ENCODE data around the gene KIN. TPM values are rescaled to one million over a fixed set of nuclear protein-coding genes. Genes with fewer than 3 reads are reported as not detected.
A peak's percentile ranks its signal among the peaks of the same experiment; 100 is the strongest.

KIN gene
- total RNA-seq, 1 experiment from 2014 or later = 27.9 TPM

GRCh38 chr10:7797582-7797981, 9.8 kb upstream of the KIN start:
- no peak for TF ChIP-seq CTCF (IDR thresholded peaks at IDR 0.05; ENCODE audit: insufficient read depth in 1 of 2, low read depth in 1 of 2, low read length in 1 of 2, severe bottlenecking in 1 of 2, unreplicated experiment in 1 of 2)
- Histone ChIP-seq H3K36me3 (ENCODE audit: control insufficient read depth, insufficient read depth, low read length) (peaks cover 3% of the 10 kb centered on the region; the same call in 1 of the 2 replicates), H3K27me3 (replicated peaks; ENCODE audit: control insufficient read depth, insufficient read depth, low read length) (no peaks in the 10 kb centered on the region), H3K4me1 (peaks cover 11% of the 10 kb centered on the region), H3K4me3 (ENCODE audit: low read depth, low read length) (no peak overlapping the region), H3K9me3 (no peaks in the 10 kb centered on the region)
- CTCF ChIA-PET = no interaction called here
- no peak overlapping the region for H3K4me3 Mint-ChIP-seq (ENCODE audit: unreplicated experiment)
- peak overlapping the region; percentile 56 for H3K27ac Mint-ChIP-seq (ENCODE audit: unreplicated experiment)
- DNase-seq = no peak
- peaks cover 95% of the 10 kb centered on the region for H3K36me3 Mint-ChIP-seq (ENCODE audit: insufficient read depth, unreplicated experiment)
- BruUV-seq (replicated peaks) = no TSS peak
- peaks cover 21% of the 10 kb centered on the region for H3K4me1 Mint-ChIP-seq (ENCODE audit: low read depth, unreplicated experiment)
- POLR2A ChIA-PET = no interaction called here
- intact Hi-C loops (cut with micrococcal nuclease; ENCODE audit: unreplicated experiment) = no loop called here
- no peaks in the 10 kb centered on the region for H3K9me3 Mint-ChIP-seq (ENCODE audit: unreplicated experiment)
- no peaks in the 10 kb centered on the region for H3K27me3 Mint-ChIP-seq (ENCODE audit: insufficient read depth, unreplicated experiment)

- H3K4me1 Mint-ChIP-seq (ENCODE audit: low read depth, unreplicated experiment) = peaks cover 32% of the 10 kb centered on the region
- no peaks in the 10 kb centered on the region for H3K9me3 ChIP-seq
- peaks cover 3% of the 10 kb centered on the region; the same call in 1 of the 2 replicates for H3K36me3 ChIP-seq (ENCODE audit: control insufficient read depth, insufficient read depth, low read length)
- H3K4me3 Mint-ChIP-seq (ENCODE audit: unreplicated experiment) = peak overlapping the region; percentile 3
- peak overlapping the region; percentile 48 for H3K27ac Mint-ChIP-seq (ENCODE audit: unreplicated experiment)
- TF ChIP-seq CTCF (IDR thresholded peaks at IDR 0.05; ENCODE audit: insufficient read depth in 1 of 2, low read depth in 1 of 2, low read length in 1 of 2, severe bottlenecking in 1 of 2, unreplicated experiment in 1 of 2) = no peak
- no peaks in the 10 kb centered on the region for H3K27me3 ChIP-seq (replicated peaks; ENCODE audit: control insufficient read depth, insufficient read depth, low read length)
- H3K36me3 Mint-ChIP-seq (ENCODE audit: insufficient read depth, unreplicated experiment) = peaks cover 93% of the 10 kb centered on the region
- intact Hi-C loops (cut with micrococcal nuclease; ENCODE audit: unreplicated experiment) = no loop called here
- ChIA-PET POLR2A (interaction anchor here (0.6 to 0.7 kb wide), 2 partner anchors 22 to 23 kb away, joined by 3 to 4 read pairs; partner anchors contain the start of gene TAF3), CTCF (interaction anchor here (0.5 to 1.0 kb wide), 3 partner anchors 39 to 270 kb away, joined by 4 to 7 read pairs (median 4); no protein-coding TSS in a partner anchor)
- H3K9me3 Mint-ChIP-seq (ENCODE audit: unreplicated experiment) = no peaks in the 10 kb centered on the region
- DNase-seq = peak in 1 of 2 experiments; percentile 69
- no TSS peak for BruUV-seq (replicated peaks)
- H3K4me1 ChIP-seq = peaks cover 11% of the 10 kb centered on the region
- no peak overlapping the region for H3K4me3 ChIP-seq (ENCODE audit: low read depth, low read length)
- H3K27me3 Mint-ChIP-seq (ENCODE audit: insufficient read depth, unreplicated experiment) = no peaks in the 10 kb centered on the region
Observed at GRCh38 chr10:7795605-7796004, 7.8 kb upstream of the KIN start.

- Histone ChIP-seq H3K4me3 (ENCODE audit: low read depth, low read length) (no peak overlapping the region), H3K36me3 (ENCODE audit: control insufficient read depth, insufficient read depth, low read length) (peaks cover 3% of the 10 kb centered on the region; the same call in 1 of the 2 replicates), H3K4me1 (peaks cover 15% of the 10 kb centered on the region), H3K27me3 (replicated peaks; ENCODE audit: control insufficient read depth, insufficient read depth, low read length) (no peaks in the 10 kb centered on the region), H3K9me3 (no peaks in the 10 kb centered on the region)
- Mint-ChIP-seq H3K9me3 (ENCODE audit: unreplicated experiment) (no peaks in the 10 kb centered on the region), H3K4me3 (ENCODE audit: unreplicated experiment) (no peak overlapping the region), H3K27ac (ENCODE audit: unreplicated experiment) (peak overlapping the region; percentile 48), H3K36me3 (ENCODE audit: insufficient read depth, unreplicated experiment) (peaks cover 88% of the 10 kb centered on the region), H3K4me1 (ENCODE audit: low read depth, unreplicated experiment) (peaks cover 37% of the 10 kb centered on the region), H3K27me3 (ENCODE audit: insufficient read depth, unreplicated experiment) (no peaks in the 10 kb centered on the region)
- intact Hi-C loops (cut with micrococcal nuclease; ENCODE audit: unreplicated experiment) = no loop called here
- no TSS peak for BruUV-seq (replicated peaks)
- ChIA-PET CTCF (no interaction called here), POLR2A (no interaction called here)
- no peak for DNase-seq
- no peak for TF ChIP-seq CTCF (IDR thresholded peaks at IDR 0.05; ENCODE audit: insufficient read depth in 1 of 2, low read depth in 1 of 2, low read length in 1 of 2, severe bottlenecking in 1 of 2, unreplicated experiment in 1 of 2)
Observed at GRCh38 chr10:7794251-7795026, 6.6 kb upstream of the KIN start.

Measured in Caco-2 (cell line).